GM12801 (cell line): ENCODE data around the gene YRDC.

Experiments used
- CTCF ChIP-seq: IDR thresholded peaks from one replicate; pipeline ENCODE4 v1.5.1; 2011; ENCODE audit warnings: control low read depth; ENCODE audit not compliant: insufficient read length; ENCODE audit errors: extremely low read depth

The YRDC gene

GRCh38 chr1:37782491-37782890, 25.5 kb downstream of the YRDC start:
- no peak for TF ChIP-seq CTCF

DNA sequence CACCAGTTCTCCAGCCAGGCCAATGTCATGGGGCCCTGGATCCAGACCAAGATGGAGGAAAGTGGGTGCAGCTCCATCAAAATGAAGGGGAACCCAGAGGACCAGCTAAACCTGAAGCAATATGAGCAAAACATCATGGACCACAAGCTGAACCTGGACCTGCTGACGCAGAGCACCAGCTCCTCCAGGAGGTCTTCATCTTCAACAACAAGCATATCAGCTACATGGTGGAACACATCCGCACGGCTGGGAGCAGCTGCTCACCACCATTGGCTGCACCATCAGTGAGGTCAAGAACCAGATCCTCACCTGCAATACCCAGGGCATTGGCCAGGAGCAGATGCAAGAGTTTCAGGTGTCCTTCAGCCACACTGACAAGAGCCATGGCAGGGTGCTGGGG, 29.4 kb downstream of the YRDC start:
- no peak for TF ChIP-seq CTCF

GRCh38 chr1:37776946-37777516, 31.0 kb downstream of the YRDC start:
- no peak for TF ChIP-seq CTCF

DNA sequence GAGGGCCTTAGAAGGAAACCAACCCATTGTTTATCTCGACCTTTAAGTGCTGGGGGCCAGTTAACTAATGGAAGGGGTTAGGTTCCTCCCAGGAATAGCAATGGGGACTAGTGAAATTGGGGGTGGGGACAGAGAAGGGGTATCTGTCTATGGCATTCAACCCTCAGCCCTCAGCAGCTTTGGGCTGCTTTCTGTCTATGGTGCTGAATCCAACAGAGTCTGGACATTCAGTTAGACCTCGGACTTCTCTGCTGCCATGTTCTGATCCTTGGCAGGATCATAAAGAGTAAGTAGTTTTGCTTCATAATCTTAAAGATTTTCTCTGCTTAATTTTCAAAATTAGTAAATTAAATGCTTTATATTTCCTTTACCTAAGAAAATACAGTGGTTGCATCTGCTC, 40.5 kb downstream of the YRDC start:
- no peak for TF ChIP-seq CTCF

GRCh38 chr1:37765916-37766664, 41.9 kb downstream of the YRDC start:
- TF ChIP-seq CTCF: no peak

DNA sequence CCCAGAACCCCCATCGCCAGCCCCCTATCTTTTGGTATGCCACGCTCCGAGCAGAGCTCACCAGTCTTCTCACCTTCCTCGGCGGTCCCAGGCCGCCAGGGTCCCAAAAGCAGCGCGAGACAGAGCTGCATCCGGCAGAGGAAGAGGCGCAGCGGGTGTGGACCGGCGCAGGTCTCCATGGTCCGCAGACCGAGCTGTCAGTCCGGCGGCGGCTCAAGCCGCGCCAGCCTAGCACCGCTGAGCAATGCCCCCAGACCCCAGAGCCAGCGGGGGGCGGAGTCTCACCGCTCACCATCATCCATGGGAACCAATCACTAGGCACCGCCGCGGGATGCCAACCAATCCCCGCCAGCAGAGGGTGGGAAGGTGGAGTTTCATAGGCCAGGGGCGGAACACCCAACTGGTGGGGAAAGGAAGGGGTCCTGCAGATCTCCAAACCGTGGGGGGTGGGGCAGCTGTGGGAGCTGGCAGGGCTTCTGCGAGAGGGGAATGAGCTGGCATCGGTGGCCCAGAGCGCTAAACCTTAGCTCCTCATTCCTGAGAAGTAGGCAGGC, 43.0 kb downstream of the YRDC start, which contains the start of gene EPHA10:
Gene EPHA10, minus strand, starts transcription at position 233 of the 554 bp plus-strand sequence. Its CDS starts 54 bp downstream, at position 179.
- no peak for TF ChIP-seq CTCF

- no peak for TF ChIP-seq CTCF
Measured at GRCh38 chr1:37764414-37764825, 43.6 kb downstream of the YRDC start.
